ENCODE results near the gene SCAMP1. TPM values are rescaled to one million over a fixed set of nuclear protein-coding genes. Genes with fewer than 3 reads are reported as not detected.

The SCAMP1 gene
- polyA plus RNA-seq, 1 donor, result 30.8 TPM

DNA sequence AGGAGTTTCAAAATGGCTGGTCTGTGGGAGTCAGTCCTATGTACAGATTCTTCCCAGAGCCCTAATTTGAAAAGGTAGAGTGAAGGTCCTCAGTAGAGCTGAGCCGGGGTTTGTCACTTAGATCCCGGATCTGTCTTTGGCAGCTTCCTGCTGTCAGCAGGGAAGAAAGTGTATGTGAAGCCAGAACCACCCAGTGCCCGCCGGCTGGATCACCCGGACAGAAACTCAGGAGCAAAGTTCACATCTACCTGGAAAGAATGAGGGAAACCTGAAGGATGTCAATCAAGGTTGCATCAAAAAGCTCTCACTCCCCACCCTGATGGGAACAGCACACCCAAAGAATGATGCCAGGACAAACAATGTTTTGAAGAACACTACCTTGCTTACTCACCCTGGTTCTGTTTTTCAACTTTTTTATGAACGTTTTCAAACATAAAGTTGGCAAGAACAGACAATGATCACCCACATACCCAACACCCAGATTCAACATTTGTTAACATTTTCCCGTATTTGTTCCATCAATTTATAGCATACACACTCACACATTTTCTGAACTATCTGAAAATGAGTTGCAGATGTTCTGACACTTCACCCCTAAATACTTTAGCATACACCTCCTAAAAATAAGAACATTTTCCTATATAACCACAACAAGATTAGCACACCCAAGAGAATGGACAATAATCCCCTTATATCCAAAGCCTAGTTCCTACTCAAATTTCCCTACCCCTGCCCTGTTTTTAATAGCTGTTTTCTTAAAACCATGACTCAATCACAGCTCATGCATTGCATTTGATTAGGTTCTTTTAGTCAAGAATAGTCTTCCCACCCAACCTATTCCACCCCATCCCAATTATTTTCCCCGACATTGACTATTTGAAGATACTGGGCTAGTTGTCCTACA lies 154.3 kb downstream of the SCAMP1 start:
- DNase-seq, result no peak

DNA sequence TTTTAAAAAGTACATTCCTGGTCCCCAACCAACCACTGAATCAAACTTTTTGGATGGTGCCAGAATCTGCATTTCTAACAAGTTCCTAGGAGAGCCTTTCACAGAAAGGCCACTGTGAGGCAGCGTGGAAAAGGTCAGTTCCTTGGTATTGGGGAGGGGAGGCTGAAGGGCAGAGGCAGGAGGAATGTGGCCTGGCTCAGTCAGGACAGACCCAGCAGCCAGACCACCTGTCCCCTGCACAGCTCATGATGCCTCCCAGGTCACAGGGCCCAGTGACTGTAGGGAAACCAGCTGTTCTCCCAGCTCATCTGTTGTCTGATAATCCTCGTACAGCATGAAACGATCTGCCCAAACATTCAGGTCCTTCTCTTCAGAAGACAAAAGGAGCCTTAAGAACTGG lies 155.3 kb downstream of the SCAMP1 start:
- DNase-seq, result no peak

DNA sequence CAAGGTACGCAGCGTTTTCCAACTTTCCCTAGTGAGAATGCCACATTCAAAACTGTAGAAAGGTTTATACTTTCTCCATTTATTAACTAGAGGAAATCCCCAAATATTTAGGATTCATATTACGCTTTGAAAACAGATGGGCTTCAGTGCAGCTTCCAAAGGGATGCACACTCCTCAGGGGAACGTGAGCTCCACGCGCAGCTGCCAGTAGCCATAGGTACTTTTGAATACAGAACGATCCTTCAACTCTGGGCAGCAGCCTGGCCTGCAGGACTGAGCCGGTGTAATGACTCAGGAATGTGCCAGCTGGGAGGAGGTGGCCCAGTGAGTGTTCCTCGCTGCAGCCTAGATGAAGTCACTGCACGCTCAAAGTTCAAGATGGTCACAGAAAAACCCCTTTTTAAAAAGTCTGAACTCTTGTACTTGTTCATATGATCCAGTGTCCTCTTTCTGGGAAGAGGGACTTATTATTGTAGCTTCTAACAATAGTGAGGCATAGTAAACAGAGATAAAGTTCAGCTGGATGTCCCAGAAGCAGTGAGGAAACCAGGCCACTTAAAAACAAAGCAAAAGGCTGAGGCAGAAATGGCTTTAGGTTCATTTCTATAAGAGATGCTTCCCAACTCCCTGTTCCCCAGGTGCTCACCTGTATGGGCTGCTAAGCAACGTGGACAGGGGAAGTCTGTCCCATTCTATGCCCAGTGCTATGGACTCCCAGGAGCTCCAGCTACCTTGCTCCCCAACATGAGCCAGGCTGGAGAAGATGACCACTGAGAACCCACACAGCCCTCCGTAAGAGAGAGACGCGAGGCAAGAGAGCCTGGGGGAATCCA lies 158.2 kb downstream of the SCAMP1 start:
- no peak for DNase-seq

DNA sequence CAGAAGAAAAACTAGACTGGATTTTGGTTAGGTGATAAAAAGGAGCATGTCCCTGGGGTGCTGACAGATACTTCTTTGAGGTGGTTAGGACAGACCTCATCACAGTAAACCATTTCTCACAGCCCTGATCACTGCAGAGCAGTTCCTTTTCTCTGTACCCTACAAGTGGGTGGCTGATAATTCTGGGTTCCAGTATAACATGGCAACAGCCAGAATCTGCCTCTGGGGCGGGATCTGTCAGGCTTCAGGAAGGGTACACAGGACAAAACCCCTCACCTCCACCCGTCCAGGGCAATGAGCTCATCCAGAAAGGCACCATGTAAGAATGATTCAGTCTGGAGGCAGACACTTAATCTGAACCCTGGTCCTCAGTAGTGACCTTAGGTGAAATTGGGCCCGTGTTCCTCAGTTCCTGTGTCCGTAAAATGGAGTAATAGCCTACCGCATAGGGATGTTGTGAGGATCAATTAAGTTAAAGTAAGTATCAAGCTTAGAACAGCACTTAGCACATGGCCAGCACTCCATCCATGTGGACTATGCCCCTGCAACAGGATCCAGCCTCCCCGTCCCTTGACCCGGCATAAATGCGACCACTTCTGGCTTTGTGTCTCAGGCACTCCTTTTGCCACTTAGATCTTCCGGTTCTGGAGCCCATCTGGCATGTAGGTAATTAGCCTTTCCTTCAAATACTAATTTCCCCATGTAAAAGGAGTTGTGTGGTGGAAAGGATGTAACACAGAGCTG lies 159.0 kb downstream of the SCAMP1 start:
- DNase-seq, result no peak

DNA sequence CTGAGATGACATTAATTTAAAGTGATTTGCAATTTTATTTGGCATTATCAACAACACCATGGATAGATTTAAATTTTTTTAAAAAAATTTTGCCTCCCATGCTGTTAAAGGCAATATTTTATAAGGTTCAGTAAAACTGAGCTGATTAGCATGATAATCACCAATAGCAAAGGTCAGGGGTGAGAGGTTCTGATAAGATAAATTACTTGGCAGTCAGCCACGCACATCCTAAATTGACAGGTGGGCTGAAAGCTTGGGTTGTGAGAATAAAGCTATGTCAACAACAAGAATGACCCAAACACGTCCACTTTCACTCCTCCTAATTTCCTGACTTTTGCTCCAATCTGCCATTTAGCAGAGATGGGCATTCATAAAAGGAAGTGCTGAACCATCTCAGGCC lies 161.0 kb downstream of the SCAMP1 start:
- no peak for DNase-seq

DNA sequence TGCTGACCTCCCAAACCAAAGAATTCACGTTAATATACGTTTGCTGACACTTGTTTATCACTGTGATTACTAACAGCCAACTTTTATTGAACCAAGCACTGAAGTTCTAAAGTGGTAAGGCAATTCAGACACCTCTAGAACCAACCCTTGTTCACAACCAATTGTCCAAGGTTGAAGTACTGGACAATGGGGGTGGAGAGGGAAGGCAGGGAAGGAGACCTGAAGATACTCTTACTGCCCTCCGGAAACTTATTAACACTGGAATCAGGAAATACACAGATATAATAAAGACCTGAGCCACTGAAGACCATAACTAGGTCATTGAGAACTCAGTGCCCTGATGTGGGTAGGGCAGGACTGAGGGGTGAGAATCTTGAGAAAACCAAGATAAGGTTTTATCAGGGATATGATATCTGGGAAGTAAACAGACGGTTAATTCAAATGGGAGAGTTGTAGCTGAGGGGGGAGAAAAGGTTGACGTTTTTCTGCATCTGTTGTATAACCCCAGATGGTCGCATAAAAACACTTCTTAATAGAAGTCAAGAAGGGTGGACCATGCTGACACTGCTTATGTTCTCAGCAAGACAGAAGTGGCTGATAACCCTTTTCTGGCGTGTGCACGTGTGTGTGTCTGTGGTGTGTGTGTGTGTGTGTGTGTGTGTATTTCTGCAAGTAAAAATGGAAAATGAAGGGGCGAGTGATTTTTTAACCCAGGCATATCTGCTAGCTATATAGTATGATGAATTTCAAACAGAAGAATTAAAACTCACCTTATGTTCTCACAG lies 162.3 kb downstream of the SCAMP1 start:
- no peak for DNase-seq

DNA sequence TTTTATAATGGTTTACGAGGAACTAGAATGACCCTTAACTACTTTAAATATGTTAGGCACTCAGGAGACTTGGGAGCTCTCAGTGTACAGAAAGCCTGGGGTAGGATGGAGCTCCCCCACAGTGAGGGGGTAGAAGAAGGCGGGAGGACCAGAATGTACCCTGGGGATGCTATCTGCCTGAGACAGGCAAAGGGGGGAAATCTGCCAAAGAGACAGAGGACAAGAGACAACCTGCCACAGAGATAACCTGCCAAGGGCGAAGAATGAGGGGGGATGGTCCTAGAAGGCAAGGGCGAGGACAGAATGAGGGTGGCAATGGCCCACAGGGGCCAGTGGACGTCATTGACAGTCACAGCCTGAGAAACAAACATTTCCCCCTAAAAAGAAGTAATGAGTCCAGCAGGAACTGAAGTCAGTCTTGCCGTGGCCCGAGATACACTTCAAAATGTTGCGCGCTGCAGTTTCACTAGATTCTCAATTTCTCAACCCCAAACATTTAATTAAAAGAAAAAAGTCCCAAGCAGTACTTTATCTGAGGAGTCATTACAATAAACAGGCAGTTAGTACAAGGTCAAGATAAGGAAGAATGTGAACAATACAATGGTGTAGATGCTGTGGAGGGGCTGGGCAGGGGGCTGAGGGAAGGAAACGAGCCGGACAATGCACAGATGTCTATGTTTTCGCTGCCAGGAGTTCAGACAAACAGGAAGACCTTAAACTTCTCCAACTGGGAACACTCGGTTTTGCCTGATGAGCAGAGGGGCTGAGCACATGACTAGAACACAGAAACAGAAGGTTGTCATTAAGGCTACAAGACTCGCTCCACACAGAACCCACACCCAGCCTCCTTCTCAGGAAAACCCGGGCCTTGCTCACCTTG lies 163.1 kb downstream of the SCAMP1 start:
- DNase-seq, result no peak

DNA sequence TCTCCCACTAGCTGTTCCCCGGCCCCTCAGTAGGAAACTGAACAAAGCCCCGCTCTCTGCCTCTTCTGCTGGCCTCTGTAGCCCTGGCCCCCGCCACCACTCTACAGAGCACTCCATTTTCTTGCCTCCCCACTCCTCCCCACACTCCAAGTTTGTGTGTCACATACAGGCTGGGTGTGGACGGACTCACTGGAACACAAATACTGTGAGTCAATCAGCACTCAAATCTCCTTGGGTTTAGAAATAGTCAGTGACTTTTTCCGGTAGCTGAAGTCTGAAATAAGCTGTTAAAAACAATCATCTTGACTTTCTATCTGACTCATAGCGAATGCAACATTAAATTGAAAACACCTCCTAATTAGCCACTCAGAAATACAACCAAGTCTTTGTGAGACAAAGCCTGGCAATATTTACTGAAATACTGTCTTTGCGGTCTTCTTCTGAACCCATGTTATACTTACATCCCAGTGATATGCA lies 165.7 kb downstream of the SCAMP1 start:
- DNase-seq, result no peak

DNA sequence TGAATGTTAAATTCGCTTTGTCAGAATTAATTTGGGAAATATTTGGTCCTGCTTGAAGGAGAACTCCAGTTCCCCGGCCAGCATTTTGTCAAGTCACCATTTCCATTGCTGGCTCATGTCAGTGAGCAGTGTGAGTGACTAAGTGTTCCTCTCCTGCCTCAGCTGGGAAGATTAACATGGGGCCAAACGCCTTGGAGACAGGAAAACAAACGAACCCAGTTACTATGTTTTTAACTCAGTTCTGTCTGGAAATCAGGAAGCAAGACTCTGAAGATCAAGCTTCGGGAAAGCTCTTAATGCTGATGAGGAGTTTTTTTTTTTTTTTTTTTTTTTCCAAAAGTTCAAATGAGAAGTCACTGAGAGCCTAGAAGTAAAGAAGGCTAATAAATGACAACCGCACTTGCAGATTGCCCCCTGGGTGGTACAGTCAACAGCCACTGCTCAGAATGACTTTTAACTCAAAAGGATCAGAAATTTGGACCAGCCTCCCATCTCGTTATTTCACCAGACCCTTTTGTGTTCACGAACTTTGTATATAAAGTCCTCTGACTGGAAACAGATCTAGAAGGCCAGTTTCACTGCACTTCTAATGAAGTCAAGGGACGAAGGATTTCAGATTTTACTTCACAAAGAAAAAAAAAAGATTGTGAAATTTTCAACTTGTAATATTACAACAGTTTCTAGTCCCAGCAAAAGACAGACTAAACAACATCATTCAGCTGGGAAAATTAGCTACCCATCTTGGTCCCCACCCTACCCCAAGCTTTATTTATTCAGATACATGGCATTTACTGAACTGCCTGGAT lies 166.8 kb downstream of the SCAMP1 start:
- DNase-seq, result peak; percentile 87

DNA sequence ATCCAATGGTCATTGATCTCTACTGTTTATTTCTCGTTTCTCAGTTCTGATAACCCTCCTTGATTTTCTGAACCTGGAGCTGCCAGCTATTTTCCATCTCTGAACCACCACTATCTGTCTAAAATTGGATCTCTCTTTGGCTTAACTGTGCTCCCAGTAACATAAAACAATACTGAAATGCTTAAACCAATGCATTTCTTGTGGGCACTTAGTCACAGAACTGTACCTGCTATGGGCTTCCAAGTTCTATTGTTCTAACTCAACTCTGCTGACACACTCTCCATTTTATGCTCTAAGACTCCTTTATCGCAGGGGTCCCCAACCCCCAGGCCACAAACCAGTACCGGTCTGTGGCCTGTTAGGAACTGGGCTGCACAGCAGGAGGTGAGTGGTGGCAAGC lies 167.5 kb downstream of the SCAMP1 start:
- no peak for DNase-seq

Other genes starting within 250 kb of the SCAMP1 start
- 35.7 TPM for gene AP3B1, start 65.9 kb upstream of the SCAMP1 start, polyA plus RNA-seq (ENCODE audit: insufficient read length)